Calu3 (cell line): ENCODE results near the gene APEX2. TPM values are rescaled to one million over a fixed set of nuclear protein-coding genes. Genes with fewer than 3 reads are reported as not detected.

Experiments
- Bru-seq: library from RNA; stranded (reverse); fragments of 400-500 nt; gene quantifications from one replicate; lab custom pipeline; 2021; lab: Mats Ljungman, UMichigan
- BruChase-seq, 2 experiments: library from RNA; stranded (reverse); fragments of 400-500 nt; gene quantifications; one replicate each; lab custom pipeline; 2021; lab: Mats Ljungman, UMichigan
- BruUV-seq: library from RNA; stranded (reverse); fragments of 400-500 nt; replicated peaks from 2 replicates; lab custom pipeline; 2021; lab: Mats Ljungman, UMichigan
- CTCF ChIA-PET: fragments of 300-600 bp; sonication (Branson Sonifier 250); formaldehyde crosslinking; loops from one replicate; lab custom pipeline; 2022; ENCODE audit warnings: antibody characterized with exemption; lab: Charles Lee
- DNase-seq: peaks from one replicate; pipeline ENCODE4 v3.0.0; 2022
- H3K27ac Mint-ChIP-seq: one replicate; pipeline ENCODE4 v1.8.0; 2022; ENCODE audit warnings: mixed read lengths; ENCODE audit not compliant: unreplicated experiment
- H3K27me3 Mint-ChIP-seq: one replicate; pipeline ENCODE4 v1.8.0; 2022; ENCODE audit warnings: mixed read lengths; ENCODE audit not compliant: unreplicated experiment
- H3K36me3 Mint-ChIP-seq: one replicate; pipeline ENCODE4 v1.8.0; 2022; ENCODE audit warnings: mild to moderate bottlenecking, moderate library complexity, mixed read lengths; ENCODE audit not compliant: insufficient read depth, unreplicated experiment
- H3K4me1 Mint-ChIP-seq: one replicate; pipeline ENCODE4 v1.8.0; 2022; ENCODE audit warnings: mild to moderate bottlenecking, low read depth, mixed read lengths; ENCODE audit not compliant: unreplicated experiment
- H3K4me3 Mint-ChIP-seq: one replicate; pipeline ENCODE4 v1.8.0; 2022; ENCODE audit warnings: mild to moderate bottlenecking, low read depth, moderate library complexity, mixed read lengths; ENCODE audit not compliant: unreplicated experiment
- H3K9me3 Mint-ChIP-seq: one replicate; pipeline ENCODE4 v1.8.0; 2022; ENCODE audit warnings: low read depth, mixed read lengths; ENCODE audit not compliant: unreplicated experiment
- intact Hi-C: fragments of 100-400 bp; cut with micrococcal nuclease; formaldehyde crosslinking; loops from one replicate; pipeline ENCODE4 v1.10.0; 2022; ENCODE audit not compliant: unreplicated experiment
- long read RNA-seq: library from polyadenylated mRNA; stranded (forward); transcript quantifications from one replicate; pipeline ENCODE4 v2.0.0, GENCODE V29; 2022
- total RNA-seq: library from RNA; stranded (reverse); gene quantifications from 2 replicates; pipeline ENCODE4 v1.2.3, GENCODE V29; 2022
- TF ChIP-seq, protein P1 (sequence below): fragments of 200-600 bp; IDR thresholded peaks from one replicate; pipeline ENCODE4 v1.8.0; 2022; ENCODE audit warnings: antibody characterized with exemption; ENCODE audit not compliant: unreplicated experiment

Gene APEX2, protein sequence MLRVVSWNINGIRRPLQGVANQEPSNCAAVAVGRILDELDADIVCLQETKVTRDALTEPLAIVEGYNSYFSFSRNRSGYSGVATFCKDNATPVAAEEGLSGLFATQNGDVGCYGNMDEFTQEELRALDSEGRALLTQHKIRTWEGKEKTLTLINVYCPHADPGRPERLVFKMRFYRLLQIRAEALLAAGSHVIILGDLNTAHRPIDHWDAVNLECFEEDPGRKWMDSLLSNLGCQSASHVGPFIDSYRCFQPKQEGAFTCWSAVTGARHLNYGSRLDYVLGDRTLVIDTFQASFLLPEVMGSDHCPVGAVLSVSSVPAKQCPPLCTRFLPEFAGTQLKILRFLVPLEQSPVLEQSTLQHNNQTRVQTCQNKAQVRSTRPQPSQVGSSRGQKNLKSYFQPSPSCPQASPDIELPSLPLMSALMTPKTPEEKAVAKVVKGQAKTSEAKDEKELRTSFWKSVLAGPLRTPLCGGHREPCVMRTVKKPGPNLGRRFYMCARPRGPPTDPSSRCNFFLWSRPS
- total RNA-seq (28.7 and 32.4 TPM in 2 replicates), Bru-seq, nascent RNA (percentile 79 among the genes with signal in this experiment), BruChase-seq, experiment 1, labeled RNA remaining after a 6-hour chase (percentile 80 among the genes with signal in this experiment), BruChase-seq, experiment 2, labeled RNA remaining after a 2-hour chase (percentile 89 among the genes with signal in this experiment)
- long read RNA-seq, transcript APEX2-201 (6 exons, 3,245 nt), result major isoform, 61 of 75 reads
- long read RNA-seq, partial matches to known transcripts, result 6 of 75 reads
- long read RNA-seq, other reads (novel, unspliced or antisense), result 4 of 75 reads

DNA sequence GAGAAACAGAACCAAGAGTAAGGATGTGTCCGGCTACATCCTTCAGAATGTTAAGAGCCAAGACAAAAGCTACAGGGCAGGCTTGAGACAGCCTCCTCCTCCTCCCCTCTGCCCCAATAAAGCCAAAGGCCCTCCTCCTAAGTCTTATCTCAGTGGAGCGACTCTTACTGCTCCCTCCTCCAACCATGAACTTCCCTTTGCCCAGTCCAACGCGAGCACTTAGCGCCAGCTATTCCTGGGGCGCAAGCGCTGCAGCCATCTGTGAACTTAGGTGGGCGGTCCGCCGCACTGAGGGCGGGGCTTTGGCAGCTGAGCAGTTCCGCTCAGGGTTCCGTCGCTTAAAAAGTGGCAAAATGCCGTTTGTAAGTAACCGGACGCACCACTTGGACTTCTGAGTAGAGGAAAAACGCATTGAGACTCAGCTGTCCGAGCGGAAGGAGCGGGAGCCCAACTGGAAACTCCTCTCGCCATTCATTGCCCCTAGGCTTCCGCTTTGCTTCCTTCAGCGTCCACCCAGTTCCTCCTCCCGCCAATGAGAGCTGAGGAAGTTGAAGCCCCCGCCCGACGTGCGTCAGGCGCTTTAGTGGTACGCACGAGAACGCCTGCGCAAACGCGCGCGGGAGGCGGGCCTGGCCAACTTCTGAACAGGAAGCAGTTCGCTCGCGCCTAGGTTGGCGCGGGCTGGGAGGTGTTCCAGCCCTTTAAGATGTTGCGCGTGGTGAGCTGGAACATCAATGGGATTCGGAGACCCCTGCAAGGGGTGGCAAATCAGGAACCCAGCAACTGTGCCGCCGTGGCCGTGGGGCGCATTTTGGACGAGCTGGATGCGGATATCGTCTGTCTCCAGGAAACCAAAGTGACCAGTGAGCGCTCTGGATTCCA lies at the start of gene APEX2:
APEX2 (plus strand) TSS at position 647 of the 882 bp plus-strand sequence; CDS start at position 707, 60 bp downstream.
- Mint-ChIP-seq H3K9me3 (no peaks in the 10 kb centered on the region), H3K27ac (peak within 1 kb of the TSS; percentile 89), H3K36me3 (peaks cover 24% of the 10 kb centered on the region), H3K4me1 (peaks cover 12% of the 10 kb centered on the region), H3K27me3 (no peaks in the 10 kb centered on the region), H3K4me3 (peak within 1 kb of the TSS; percentile 80)
- TF ChIP-seq, protein P1, sequence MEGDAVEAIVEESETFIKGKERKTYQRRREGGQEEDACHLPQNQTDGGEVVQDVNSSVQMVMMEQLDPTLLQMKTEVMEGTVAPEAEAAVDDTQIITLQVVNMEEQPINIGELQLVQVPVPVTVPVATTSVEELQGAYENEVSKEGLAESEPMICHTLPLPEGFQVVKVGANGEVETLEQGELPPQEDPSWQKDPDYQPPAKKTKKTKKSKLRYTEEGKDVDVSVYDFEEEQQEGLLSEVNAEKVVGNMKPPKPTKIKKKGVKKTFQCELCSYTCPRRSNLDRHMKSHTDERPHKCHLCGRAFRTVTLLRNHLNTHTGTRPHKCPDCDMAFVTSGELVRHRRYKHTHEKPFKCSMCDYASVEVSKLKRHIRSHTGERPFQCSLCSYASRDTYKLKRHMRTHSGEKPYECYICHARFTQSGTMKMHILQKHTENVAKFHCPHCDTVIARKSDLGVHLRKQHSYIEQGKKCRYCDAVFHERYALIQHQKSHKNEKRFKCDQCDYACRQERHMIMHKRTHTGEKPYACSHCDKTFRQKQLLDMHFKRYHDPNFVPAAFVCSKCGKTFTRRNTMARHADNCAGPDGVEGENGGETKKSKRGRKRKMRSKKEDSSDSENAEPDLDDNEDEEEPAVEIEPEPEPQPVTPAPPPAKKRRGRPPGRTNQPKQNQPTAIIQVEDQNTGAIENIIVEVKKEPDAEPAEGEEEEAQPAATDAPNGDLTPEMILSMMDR, result no peak
- peak; percentile 89 for DNase-seq
- BruUV-seq, result TSS peak; percentile 87
- intact Hi-C loops, result loop anchor here (10.0 kb wide), 1 partner anchor 105 kb away; no protein-coding TSS in a partner anchor
- CTCF ChIA-PET, result interaction anchor here (0.6 to 1.5 kb wide), 3 partner anchors 57 to 875 kb away, joined by 3 to 4 read pairs (median 4); no protein-coding TSS in a partner anchor

DNA sequence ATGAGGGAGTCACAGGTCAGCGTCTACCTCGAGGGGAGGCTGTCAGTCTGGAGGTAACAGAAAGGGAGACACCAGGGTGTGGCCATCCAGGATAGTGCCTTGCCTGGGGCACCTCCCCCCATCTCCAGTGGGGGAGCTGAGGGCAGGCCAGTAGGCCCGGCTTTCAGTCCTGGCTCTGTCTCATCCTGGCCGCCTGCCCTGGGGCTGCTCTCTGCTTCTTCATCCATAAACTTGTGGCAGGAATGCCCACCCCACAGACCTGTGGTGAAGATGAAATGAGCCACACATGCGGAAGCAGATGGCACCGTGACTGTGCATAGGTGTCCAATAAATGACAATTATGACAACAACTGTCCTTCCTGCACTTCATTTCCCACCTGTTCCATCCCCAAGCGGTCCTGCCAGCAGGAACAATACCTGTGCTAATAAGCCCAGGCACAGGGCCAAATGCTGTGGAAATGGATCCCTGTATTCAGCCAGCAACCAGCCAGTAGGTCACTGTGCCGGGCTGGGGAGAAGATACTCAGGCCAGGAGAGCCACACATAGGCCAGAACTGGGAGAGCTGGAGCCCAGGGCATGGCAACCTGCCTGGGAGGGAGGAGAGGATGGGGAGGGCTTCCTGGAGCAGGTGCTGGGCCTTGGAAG lies 49.3 kb upstream of the APEX2 start:
- Mint-ChIP-seq H3K4me3 (no peak overlapping the region), H3K27me3 (peaks cover 13% of the 10 kb centered on the region), H3K4me1 (no peaks in the 10 kb centered on the region), H3K9me3 (peaks cover 3% of the 10 kb centered on the region), H3K27ac (no peak overlapping the region), H3K36me3 (no peaks in the 10 kb centered on the region)
- TF ChIP-seq, protein P1, result no peak
- intact Hi-C loops, result no loop called here
- CTCF ChIA-PET, result no interaction called here
- no TSS peak for BruUV-seq
- DNase-seq, result no peak

DNA sequence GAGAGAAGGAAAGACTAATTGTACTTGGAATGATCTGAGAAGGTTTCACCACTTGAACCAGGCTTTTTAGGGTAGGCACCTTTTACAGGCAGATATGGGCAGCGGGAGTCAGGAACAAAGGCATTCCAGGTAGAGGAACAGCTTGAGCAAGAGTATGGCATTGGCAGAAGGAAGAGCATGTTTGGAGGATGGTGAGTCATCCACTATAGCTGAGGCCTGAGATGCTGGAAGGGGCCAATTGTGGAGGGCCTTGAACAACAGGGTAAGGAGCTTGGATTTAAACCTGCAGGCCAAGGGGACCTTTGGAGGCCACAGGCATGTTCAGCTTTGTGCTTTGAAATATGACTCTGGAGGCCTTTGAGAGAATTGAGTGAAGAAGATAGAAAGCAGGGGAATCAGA lies 38.4 kb upstream of the APEX2 start:
- H3K27ac Mint-ChIP-seq, result no peak overlapping the region
- TF ChIP-seq, protein P1, result no peak
- no peaks in the 10 kb centered on the region for H3K36me3 Mint-ChIP-seq
- H3K27me3 Mint-ChIP-seq, result peaks cover 22% of the 10 kb centered on the region
- DNase-seq, result no peak
- H3K4me3 Mint-ChIP-seq, result no peak overlapping the region
- no TSS peak for BruUV-seq
- intact Hi-C loops, result no loop called here
- CTCF ChIA-PET, result no interaction called here
- H3K4me1 Mint-ChIP-seq, result no peaks in the 10 kb centered on the region
- H3K9me3 Mint-ChIP-seq, result peaks cover 7% of the 10 kb centered on the region
